Measurements from ENCODE around the gene PLEKHG7.
"Not testable (repeated sequence)": the region's sequence is repeated elsewhere in the genome, so short reads cannot be mapped to it uniquely, and the experiment has no call there.

Gene PLEKHG7

DNA sequence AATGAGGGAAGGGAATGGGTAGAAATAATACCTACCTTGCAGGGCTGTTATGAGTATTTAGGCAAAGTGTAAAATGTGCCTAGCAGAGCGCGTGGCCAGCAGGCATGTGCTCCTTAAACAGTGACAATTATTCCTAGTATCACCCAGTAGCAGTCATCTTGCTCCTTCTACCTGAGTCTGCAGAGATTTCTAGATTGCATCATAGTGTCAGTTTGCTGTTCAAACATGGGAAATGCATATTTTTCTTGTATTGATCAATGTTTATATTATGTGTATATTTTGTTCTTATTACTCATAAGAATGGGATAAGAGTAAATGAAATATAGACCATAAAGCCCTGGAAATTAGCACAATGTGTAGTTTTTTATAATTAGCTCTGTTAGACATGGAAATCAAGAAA lies 37.3 kb upstream of the PLEKHG7 start:
- FAIRE-seq (no peak), DNase-seq (ENCODE audit: insufficient read length, low spot score) (no peak)
- TF ChIP-seq, protein P1, sequence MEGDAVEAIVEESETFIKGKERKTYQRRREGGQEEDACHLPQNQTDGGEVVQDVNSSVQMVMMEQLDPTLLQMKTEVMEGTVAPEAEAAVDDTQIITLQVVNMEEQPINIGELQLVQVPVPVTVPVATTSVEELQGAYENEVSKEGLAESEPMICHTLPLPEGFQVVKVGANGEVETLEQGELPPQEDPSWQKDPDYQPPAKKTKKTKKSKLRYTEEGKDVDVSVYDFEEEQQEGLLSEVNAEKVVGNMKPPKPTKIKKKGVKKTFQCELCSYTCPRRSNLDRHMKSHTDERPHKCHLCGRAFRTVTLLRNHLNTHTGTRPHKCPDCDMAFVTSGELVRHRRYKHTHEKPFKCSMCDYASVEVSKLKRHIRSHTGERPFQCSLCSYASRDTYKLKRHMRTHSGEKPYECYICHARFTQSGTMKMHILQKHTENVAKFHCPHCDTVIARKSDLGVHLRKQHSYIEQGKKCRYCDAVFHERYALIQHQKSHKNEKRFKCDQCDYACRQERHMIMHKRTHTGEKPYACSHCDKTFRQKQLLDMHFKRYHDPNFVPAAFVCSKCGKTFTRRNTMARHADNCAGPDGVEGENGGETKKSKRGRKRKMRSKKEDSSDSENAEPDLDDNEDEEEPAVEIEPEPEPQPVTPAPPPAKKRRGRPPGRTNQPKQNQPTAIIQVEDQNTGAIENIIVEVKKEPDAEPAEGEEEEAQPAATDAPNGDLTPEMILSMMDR (IDR thresholded peaks at IDR 0.05; ENCODE audit: insufficient read depth, missing control alignments): no peak

DNA sequence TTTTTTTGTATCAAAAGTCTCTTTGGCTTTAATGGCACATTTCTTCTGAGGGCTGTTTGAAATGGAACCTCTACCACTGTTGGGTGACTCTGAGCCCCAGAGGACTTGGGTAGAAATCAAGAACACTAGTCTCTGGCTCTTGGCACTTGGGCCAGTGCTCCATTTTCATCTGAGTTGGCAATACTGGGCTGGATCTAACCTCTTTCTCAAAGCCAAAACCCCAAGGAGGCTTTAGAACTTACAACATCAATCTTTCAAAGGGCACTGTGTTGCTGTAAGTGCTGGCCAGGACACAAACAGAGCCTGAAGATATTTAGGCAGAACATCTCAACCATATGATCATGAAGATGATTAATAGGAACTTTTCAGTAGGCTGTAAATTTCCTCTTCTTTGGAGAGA lies 34.0 kb upstream of the PLEKHG7 start:
- TF ChIP-seq, protein P1 (IDR thresholded peaks at IDR 0.05; ENCODE audit: insufficient read depth, missing control alignments): no peak
- FAIRE-seq: no peak

DNA sequence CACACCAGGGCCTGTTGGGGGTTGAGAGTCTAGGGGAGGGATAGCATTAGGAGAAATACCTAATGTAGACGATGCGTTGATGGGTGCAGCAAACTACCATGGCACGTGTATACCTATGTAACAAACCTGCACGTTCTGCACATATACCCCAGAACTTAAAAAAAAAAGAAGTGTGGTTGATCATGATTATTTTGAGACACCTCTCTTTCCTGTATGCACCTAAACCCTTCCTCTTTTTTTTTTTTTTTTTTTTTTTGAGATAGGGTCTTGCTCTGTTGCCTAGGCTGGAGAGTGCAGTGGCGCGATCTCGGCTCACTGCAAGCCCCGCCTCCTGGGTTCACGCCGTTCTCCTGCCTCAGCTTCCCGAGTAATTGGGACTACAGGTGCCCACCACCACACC lies 31.3 kb upstream of the PLEKHG7 start:
- not testable (repeated sequence) for FAIRE-seq; DNase-seq (ENCODE audit: insufficient read length, low spot score)

More for the DNA sequence above, 34.0 kb upstream of the PLEKHG7 start:
- no peak for DNase-seq (ENCODE audit: insufficient read length, low spot score)

DNA sequence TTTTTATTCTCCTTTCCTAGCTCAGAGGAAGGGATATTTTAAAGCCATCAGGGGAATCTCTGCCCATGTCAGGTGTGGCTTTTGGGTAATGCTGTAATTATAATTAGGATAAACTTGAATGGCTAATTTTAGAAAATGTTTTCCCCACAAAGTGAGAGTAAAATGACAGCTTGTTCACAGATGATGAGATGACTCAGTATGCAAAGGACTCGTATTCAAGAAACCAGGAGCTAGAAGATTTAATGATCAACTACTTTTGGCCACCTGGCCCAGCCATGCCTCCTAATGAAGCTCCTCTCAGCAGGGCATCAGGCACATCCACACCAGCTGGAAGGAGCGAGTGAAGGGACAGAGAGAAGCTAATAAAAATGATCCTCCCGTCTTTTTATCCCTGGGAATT lies 29.0 kb upstream of the PLEKHG7 start:
- FAIRE-seq: no peak
- TF ChIP-seq, protein P1 (IDR thresholded peaks at IDR 0.05; ENCODE audit: insufficient read depth, missing control alignments): no peak
- DNase-seq (ENCODE audit: insufficient read length, low spot score): no peak

DNA sequence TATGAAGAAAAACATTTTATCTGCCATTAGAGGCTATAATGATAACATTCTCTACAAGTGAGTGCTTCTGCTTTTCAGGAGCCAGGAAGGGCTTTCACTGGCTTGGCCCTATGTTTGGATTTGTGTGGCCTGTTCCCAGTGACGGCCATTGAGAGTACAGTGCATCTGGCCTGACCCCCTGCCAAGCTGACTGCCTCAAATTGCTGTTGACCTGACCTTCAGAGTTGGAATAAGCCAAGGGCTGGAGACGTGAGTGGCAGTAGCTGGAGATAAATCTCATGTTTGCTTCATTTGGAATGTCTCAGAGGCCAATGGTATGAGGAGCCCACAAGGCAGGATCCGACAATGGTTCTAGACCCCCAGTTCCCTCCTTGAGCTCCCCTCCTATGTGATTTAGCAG lies 28.3 kb upstream of the PLEKHG7 start:
- TF ChIP-seq, protein P1 (IDR thresholded peaks at IDR 0.05; ENCODE audit: insufficient read depth, missing control alignments): no peak
- FAIRE-seq (no peak), DNase-seq (ENCODE audit: insufficient read length, low spot score) (no peak)

DNA sequence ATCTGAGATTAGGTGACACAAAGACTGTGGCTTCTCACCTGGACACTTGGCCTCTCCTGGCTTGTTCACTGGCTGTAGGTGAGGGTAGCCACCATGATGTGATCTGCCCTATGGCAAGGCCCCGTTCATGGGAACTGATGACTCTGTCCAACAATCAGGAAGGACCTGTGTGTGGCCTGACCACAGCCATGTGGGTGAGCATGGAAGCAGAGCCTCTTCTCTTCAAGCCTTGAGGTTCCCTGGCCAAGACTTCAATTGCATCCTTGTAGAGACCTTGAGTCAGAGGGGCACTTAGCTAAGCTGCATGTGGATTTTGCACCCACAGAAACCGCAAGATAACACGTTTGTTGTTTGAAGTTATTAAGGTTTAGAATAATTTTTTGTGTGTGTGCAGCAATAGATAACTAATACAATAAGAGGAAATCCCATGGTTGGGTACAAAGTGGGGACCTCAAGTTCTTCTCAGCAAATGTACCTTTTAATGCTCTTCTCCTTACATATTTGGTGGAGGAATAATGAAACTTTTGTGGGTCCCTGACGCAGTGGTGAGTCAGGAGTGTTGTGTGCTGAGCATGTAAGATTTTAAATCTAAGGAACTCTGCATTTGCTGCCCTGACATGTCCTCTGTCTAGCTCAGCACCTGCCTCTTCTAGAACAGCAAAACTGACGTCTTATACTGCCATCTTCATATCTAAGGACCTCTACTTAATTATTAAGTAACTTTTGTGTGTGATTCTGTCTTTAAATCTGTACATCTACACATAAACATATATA lies 27.5 kb upstream of the PLEKHG7 start:
- TF ChIP-seq, protein P1 (IDR thresholded peaks at IDR 0.05; ENCODE audit: insufficient read depth, missing control alignments): no peak
- FAIRE-seq (no peak), DNase-seq (ENCODE audit: insufficient read length, low spot score) (no peak)

DNA sequence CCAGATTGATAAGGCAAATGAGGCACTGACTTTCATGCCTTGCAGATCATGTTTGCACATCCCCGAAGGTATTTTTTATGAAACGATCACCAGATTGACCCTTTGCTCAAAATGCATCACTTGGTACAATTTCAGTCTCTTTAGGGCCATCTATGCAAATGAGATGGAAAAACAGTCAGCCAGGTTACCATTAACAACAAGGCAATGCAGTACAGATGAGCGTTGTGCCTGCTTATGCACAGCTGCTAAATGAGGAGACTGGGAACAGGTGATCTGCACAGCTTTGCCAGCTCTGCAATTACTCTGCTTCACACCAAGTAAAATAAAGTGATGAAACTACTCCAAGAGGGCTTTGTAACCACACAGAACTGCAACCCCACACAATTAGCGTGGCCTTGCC lies 26.1 kb upstream of the PLEKHG7 start:
- TF ChIP-seq, protein P1 (IDR thresholded peaks at IDR 0.05; ENCODE audit: insufficient read depth, missing control alignments): no peak
- DNase-seq (ENCODE audit: insufficient read length, low spot score) (no peak), FAIRE-seq (no peak)

All from D721Med (cell line).